Testis (tissue), 3 donors: ENCODE measurements around the gene RPL7L1. TPM values are rescaled to one million over a fixed set of nuclear protein-coding genes. Genes with fewer than 3 reads are reported as not detected.
A peak's percentile ranks its signal among the peaks of the same experiment; 100 is the strongest.

Experiments used
- DNase-seq: peaks from one replicate; pipeline ENCODE4 v3.0.0-alpha.2; 2019
- H3K27ac ChIP-seq, 2 donors: fragments of 200-600 bp; sonication (generic); one replicate each; pipeline ENCODE4 v1.5.1; 2019
- H3K27me3 ChIP-seq: fragments of 200-600 bp; sonication (generic); one replicate; pipeline ENCODE4 v1.5.1; 2019
- H3K36me3 ChIP-seq: fragments of 200-600 bp; sonication (generic); one replicate; pipeline ENCODE4 v1.5.1; 2017; ENCODE audit warnings: low read depth; ENCODE audit errors: missing control alignments
- H3K4me1 ChIP-seq: fragments of 200-600 bp; sonication (generic); one replicate; pipeline ENCODE4 v1.5.1; 2019
- H3K4me3 ChIP-seq, 2 donors: fragments of 200-600 bp; sonication (generic); one replicate each; pipeline ENCODE4 v1.5.1; 2017 to 2019
- H3K9me3 ChIP-seq: fragments of 200-600 bp; sonication (generic); one replicate; pipeline ENCODE4 v1.5.1; 2017
- CTCF ChIP-seq, 3 experiments: fragments of 450-650 bp in 2 of 3; fragments of 200-600 bp in 1 of 3; sonication (generic) in 1 of 3; IDR thresholded peaks; one replicate each; pipeline ENCODE4 v1.5.1; 2016 to 2019; ENCODE audit warnings: antibody characterized with exemption in 3 of 3, mild to moderate bottlenecking in 2 of 3, moderate library complexity in 1 of 3
- POLR2A ChIP-seq: fragments of 450-650 bp; IDR thresholded peaks from one replicate; pipeline ENCODE4 v1.6.1; 2017; ENCODE audit warnings: antibody characterized with exemption, mild to moderate bottlenecking, moderate library complexity
- WGBS, 2 donors: methylation state at CpG; one replicate each; pipeline ENCODE4 v1.1.5; 2018; 5-methylcytosine and 5-hydroxymethylcytosine counted together
- intact Hi-C: fragments of 100-400 bp; cut with DNase I; formaldehyde crosslinking; loops from one replicate; pipeline ENCODE4 v1.15.1; 2023; ENCODE audit warnings: low total_unique reads
- polyA plus RNA-seq: library from polyadenylated mRNA; stranded (reverse); fragments of 350-450 nt; fragmentation: Illumina TruSeq; extraction: RNeasy Lipid Tissue Mini Kit (QIAGEN cat#74804); gene quantifications from one replicate; pipeline ENCODE4 v1.2.3, GENCODE V29; 2014; ENCODE audit warnings: low read depth, low replicate concordance; ENCODE audit not compliant: insufficient read depth
- total RNA-seq, 2 donors: library from RNA; depleted of rRNA; stranded (reverse); fragments of >200 nt; gene quantifications; one replicate each; pipeline ENCODE4 v1.2.3, GENCODE V29; 2016

The RPL7L1 gene
- total and polyA plus RNA-seq, 3 donors from 2014 or later: 51.4 to 66.8 (median 62.6) TPM

- intact Hi-C loops: loop anchor here (10.0 kb wide), 1 partner anchor 237 kb away; no protein-coding TSS in a partner anchor
- H3K4me3 ChIP-seq: no peak overlapping the region
- TF ChIP-seq CTCF (IDR thresholded peaks at IDR 0.05) (no peak), POLR2A (no peak)
- DNase-seq: peak; percentile 85
- no peaks in the 10 kb centered on the region for H3K9me3 ChIP-seq
- no peaks in the 10 kb centered on the region for H3K36me3 ChIP-seq
- H3K4me1 ChIP-seq: peaks cover 27% of the 10 kb centered on the region
- H3K27ac ChIP-seq: no peak overlapping the region
- WGBS, 2 donors: 30 to 75% methylated on average over 5 of the region's 5 CpGs
- H3K27me3 ChIP-seq: no peaks in the 10 kb centered on the region
These were observed 27.9 kb downstream of the RPL7L1 start for GRCh38 chr6:42907336-42907735.

- Histone ChIP-seq H3K27me3 (no peaks in the 10 kb centered on the region), H3K9me3 (no peaks in the 10 kb centered on the region), H3K4me1 (peaks cover 15% of the 10 kb centered on the region), H3K4me3 (no peak overlapping the region), H3K27ac (no peak overlapping the region), H3K36me3 (no peaks in the 10 kb centered on the region)
- intact Hi-C loops: loop anchor here (10.0 kb wide), 1 partner anchor 235 kb away; no protein-coding TSS in a partner anchor
- TF ChIP-seq POLR2A: no peak
- no peak for DNase-seq
- WGBS, 2 donors: 77% methylated on average over 10 of the region's 10 CpGs
These were observed 30.4 kb downstream of the RPL7L1 start for GRCh38 chr6:42909835-42910234.

- H3K9me3 ChIP-seq: no peaks in the 10 kb centered on the region
- peak; percentile 34 for DNase-seq
- H3K36me3 ChIP-seq: no peaks in the 10 kb centered on the region
- no peaks in the 10 kb centered on the region for H3K27me3 ChIP-seq
- peak overlapping the region; percentile 39 to 60 for H3K4me3 ChIP-seq
- no peak overlapping the region for H3K27ac ChIP-seq
- TF ChIP-seq CTCF (IDR thresholded peaks at IDR 0.05) (no peak), POLR2A (no peak)
- H3K4me1 ChIP-seq: peaks cover 15% of the 10 kb centered on the region
- 10 to 18% methylated on average over 21 to 49 of the region's 49 CpGs for WGBS, 2 donors
- intact Hi-C loops: no loop called here
These were observed 32.0 kb downstream of the RPL7L1 start for GRCh38 chr6:42911171-42912021.

- Histone ChIP-seq H3K27ac (no peak overlapping the region), H3K9me3 (no peaks in the 10 kb centered on the region), H3K36me3 (no peaks in the 10 kb centered on the region), H3K4me1 (peaks cover 5% of the 10 kb centered on the region), H3K4me3 (no peak overlapping the region), H3K27me3 (no peaks in the 10 kb centered on the region)
- intact Hi-C loops: no loop called here
- DNase-seq: no peak
- 77 to 91% methylated on average over 4 of the region's 4 CpGs for WGBS, 2 donors
- no peak for TF ChIP-seq POLR2A
- TF ChIP-seq CTCF (IDR thresholded peaks at IDR 0.05): no peak
These were observed 35.1 kb downstream of the RPL7L1 start for GRCh38 chr6:42914546-42914945.

GRCh38 chr6:42915732-42916131 is 36.3 kb downstream of the RPL7L1 start, which contains the start of gene PTCRA:
Gene PTCRA, plus strand, starts transcription at chr6:42916053. Its CDS starts 17 bp downstream, at chr6:42916070.
- Histone ChIP-seq H3K27ac (no peak within 1 kb of the TSS), H3K36me3 (no peaks in the 10 kb centered on the region), H3K27me3 (no peaks in the 10 kb centered on the region), H3K9me3 (no peaks in the 10 kb centered on the region), H3K4me1 (peaks cover 5% of the 10 kb centered on the region), H3K4me3 (no peak within 1 kb of the TSS)
- no peak for DNase-seq
- WGBS, 2 donors: 65 to 88% methylated on average over 8 to 10 of the region's 10 CpGs
- intact Hi-C loops: no loop called here
- TF ChIP-seq CTCF (IDR thresholded peaks at IDR 0.05): no peak
- no peak for TF ChIP-seq POLR2A
